WERI-Rb-1 (cell line): ENCODE data around the gene ZNF277.

Source experiments
- DNase-seq: peaks from one replicate; pipeline ENCODE4 v3.0.0-alpha.2; 2020
- H3K27ac ChIP-seq: fragments of 250-450 bp; sonication (Bioruptor Pico); 2 replicates; pipeline ENCODE4 v1.5.1; 2020; ENCODE audit warnings: mild to moderate bottlenecking, moderate library complexity
- H3K27me3 ChIP-seq: fragments of 250-450 bp; sonication (Bioruptor Pico); 2 replicates; pipeline ENCODE4 v1.5.1; 2021; ENCODE audit warnings: mild to moderate bottlenecking, low read depth, moderate library complexity; ENCODE audit not compliant: insufficient read depth, severe bottlenecking
- H3K36me3 ChIP-seq: fragments of 250-450 bp; sonication (Bioruptor Pico); 2 replicates; pipeline ENCODE4 v1.5.1; 2020; ENCODE audit warnings: mild to moderate bottlenecking, moderate library complexity
- H3K4me3 ChIP-seq: 2 replicates; pipeline ENCODE4 v1.5.1; 2011; ENCODE audit warnings: low read depth, mild to moderate bottlenecking, control low read depth, low read length
- H3K9me3 ChIP-seq: fragments of 250-450 bp; sonication (Bioruptor Pico); 2 replicates; pipeline ENCODE4 v1.5.1; 2021; ENCODE audit warnings: mild to moderate bottlenecking, moderate library complexity; ENCODE audit not compliant: severe bottlenecking
- CTCF ChIP-seq: IDR thresholded peaks from 2 replicates; pipeline ENCODE4 v1.5.1; 2011; ENCODE audit warnings: low read depth, mild to moderate bottlenecking, control low read depth, inconsistent platforms, low read length

Gene ZNF277

GRCh38 chr7:112224186-112224585 is 17.7 kb downstream of the ZNF277 start:
- no peak overlapping the region for H3K27ac ChIP-seq
- H3K4me3 ChIP-seq = no peak overlapping the region
- H3K9me3 ChIP-seq = no peaks in the 10 kb centered on the region
- H3K27me3 ChIP-seq = no peaks in the 10 kb centered on the region
- no peaks in the 10 kb centered on the region for H3K36me3 ChIP-seq
- TF ChIP-seq CTCF = no peak
- no peak for DNase-seq

GRCh38 chr7:112225006-112225405 is 18.5 kb downstream of the ZNF277 start:
- no peak overlapping the region for H3K27ac ChIP-seq
- TF ChIP-seq CTCF = no peak
- no peaks in the 10 kb centered on the region for H3K27me3 ChIP-seq
- DNase-seq = no peak
- no peak overlapping the region for H3K4me3 ChIP-seq
- no peaks in the 10 kb centered on the region for H3K36me3 ChIP-seq
- H3K9me3 ChIP-seq = no peaks in the 10 kb centered on the region

GRCh38 chr7:112226701-112227276 is 20.3 kb downstream of the ZNF277 start:
- Histone ChIP-seq H3K27ac (no peak overlapping the region), H3K36me3 (no peaks in the 10 kb centered on the region), H3K27me3 (no peaks in the 10 kb centered on the region), H3K4me3 (no peak overlapping the region), H3K9me3 (no peaks in the 10 kb centered on the region)
- no peak for TF ChIP-seq CTCF
- no peak for DNase-seq

- no peak for DNase-seq
- TF ChIP-seq CTCF = no peak
- no peaks in the 10 kb centered on the region for H3K9me3 ChIP-seq
- H3K27ac ChIP-seq = no peak overlapping the region
- H3K36me3 ChIP-seq = no peaks in the 10 kb centered on the region
- H3K4me3 ChIP-seq = no peak overlapping the region
- no peaks in the 10 kb centered on the region for H3K27me3 ChIP-seq
Measured at GRCh38 chr7:112228632-112229031, 22.1 kb downstream of the ZNF277 start.

- no peaks in the 10 kb centered on the region for H3K27me3 ChIP-seq
- DNase-seq = no peak
- H3K4me3 ChIP-seq = no peak overlapping the region
- H3K9me3 ChIP-seq = no peaks in the 10 kb centered on the region
- no peak for TF ChIP-seq CTCF
- H3K36me3 ChIP-seq = no peaks in the 10 kb centered on the region
- H3K27ac ChIP-seq = no peak overlapping the region
Measured at GRCh38 chr7:112232212-112232978, 25.9 kb downstream of the ZNF277 start.
